Activated CD8-positive, alpha-beta memory T cell treated with anti-CD3 and anti-CD28 coated beads, Interleukin-2, amount 50 U/mL, for 1 hour (primary cell): ENCODE results near the gene GGT5.
"Not testable (repeated sequence)": the region's sequence is repeated elsewhere in the genome, so short reads cannot be mapped to it uniquely, and the experiment has no call there.

Experiments
- DNase-seq: peaks from one replicate; pipeline ENCODE4 v3.0.0-alpha.2; 2020; ENCODE audit errors: extremely low read depth

The GGT5 gene

DNA sequence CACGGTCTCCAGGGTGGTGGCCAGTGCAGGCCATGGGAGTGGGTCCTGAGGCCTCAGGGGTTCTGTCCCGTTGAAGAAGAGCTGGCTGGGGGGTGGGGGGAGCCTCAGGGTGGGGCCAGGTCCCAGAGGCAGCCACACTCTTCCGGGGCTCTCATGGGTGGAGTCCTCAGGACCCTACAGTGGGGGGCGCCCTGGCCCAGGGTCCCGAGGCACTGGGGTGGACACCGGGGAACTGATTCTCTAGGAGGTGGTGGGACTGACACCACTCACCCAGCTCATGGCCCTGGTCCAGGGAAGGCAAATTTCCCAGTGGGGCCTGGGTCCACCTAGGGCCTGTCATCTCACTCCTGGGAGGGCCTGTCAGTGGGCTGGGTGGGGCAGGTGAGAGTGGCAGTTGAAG lies 12.8 kb downstream of the GGT5 start:
- no peak for DNase-seq

DNA sequence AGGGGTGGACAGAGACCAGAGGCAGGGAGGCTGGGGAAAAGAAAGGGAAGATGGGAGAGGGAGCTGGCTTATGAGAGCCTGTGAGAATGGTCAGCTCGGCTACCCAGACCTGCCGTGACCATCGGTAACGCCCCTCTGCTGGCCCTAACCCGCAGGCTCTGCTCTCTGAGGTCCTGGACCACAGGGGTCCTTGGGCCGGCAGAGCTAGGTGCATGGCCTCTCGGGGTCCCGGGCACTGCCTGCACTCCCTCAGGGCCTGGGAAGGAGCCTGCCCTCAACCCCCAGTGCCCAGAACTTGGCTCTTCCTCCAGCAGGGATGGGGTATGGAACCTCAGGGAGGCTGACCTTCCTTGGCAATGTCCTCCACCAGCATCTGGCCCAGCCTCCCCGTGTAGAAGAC lies 13.2 kb downstream of the GGT5 start:
- no peak for DNase-seq

GRCh38 chr22:24230911-24231656 lies 13.8 kb downstream of the GGT5 start:
- DNase-seq: no peak

GRCh38 chr22:24225951-24226350 lies 18.9 kb downstream of the GGT5 start:
- no peak for DNase-seq

DNA sequence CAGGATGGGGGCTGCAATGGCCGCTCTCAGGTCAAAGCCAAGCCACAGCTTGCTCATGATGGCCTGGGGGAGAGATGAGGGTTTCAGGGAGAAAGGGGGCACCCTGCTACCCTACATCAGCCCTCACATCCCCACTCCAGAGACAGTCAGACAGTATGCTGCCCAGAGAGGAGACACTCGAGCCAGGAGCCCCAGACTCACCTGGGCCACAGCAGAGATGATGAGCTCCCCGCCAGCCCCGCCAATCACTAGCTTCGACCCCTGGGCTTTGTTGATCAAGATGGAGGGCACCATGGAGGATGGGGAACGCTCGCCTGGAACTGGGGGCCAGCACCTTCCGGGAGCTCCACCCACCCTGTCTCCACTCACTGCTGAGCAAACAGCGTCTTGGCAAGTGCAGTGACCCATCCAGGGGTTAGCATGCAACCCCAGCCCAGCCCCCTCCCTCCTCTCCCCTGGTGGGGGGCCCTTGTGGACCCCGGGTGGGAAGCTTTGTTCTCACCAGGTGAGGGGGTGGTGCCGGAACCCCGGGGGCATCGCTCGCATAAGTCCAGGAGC lies 19.8 kb downstream of the GGT5 start:
- DNase-seq: no peak

- DNase-seq: no peak
These were observed 20.4 kb downstream of the GGT5 start for GRCh38 chr22:24224468-24224867.

- DNase-seq: no peak
These were observed 25.1 kb downstream of the GGT5 start for GRCh38 chr22:24219750-24220149.

DNA sequence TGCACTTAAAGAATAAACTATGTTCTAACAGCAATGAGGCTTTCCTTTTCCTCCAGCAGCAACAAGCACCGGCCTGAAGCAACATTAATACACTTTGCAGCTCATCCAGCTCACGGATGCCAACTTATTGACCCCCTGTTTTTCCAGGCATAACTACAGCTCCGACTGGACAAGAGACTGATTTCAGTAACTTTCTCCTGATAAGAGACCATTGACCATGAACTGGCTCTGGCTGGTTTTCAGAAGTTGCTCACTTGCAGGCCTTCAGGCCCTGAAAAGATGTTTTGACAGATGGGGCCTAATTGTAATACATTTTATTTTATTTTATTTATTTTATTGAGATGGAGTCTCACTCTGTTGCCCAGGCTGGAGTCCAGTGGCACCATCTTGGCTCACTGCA lies 27.5 kb downstream of the GGT5 start:
- no peak for DNase-seq

GRCh38 chr22:24216541-24217209 lies 28.2 kb downstream of the GGT5 start:
- DNase-seq: no peak

GRCh38 chr22:24214467-24215285 lies 30.2 kb downstream of the GGT5 start:
- DNase-seq: no peak

DNA sequence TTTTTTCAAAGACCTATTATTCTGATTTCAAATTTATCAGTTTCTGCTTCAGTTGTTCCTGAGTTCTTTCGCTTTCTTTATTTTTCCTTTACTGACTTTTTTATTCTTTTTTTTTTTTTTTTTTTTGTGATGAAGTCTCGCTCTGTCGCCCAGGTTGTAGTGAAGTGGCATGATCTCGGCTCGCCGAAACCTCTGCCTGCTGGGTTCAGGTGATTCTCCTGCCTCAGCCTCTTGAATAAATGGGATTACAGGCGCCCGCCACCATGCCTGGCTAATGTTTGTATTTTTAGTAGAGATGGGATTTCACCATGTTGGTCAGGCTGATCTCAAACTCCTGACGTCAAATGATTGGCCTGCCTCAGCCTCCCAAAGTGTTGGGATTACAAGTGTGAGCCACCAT lies 31.8 kb downstream of the GGT5 start:
- not testable (repeated sequence) for DNase-seq

DNA sequence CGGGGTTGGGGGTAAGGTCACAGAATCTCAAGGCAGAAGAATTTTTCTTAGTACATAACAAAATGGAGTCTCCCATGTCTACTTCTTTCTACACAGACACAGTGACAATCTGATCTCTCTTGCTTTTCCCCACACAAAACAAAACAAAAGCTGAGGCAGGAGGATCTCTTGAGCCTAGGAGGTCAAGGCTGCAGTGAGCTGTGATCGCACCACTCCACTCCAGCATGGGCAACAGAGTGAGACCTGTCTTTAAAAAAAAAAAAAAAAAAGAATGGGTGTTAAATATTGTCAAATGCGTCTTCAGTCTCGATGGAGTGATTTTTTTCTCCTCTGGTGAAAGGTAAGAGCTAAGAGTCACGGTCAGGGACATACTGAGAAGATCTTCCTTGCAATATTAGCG lies 33.2 kb downstream of the GGT5 start:
- not testable (repeated sequence) for DNase-seq

GRCh38 chr22:24210409-24210808 lies 34.5 kb downstream of the GGT5 start:
- not testable (repeated sequence) for DNase-seq

- no peak for DNase-seq
These were observed 35.2 kb downstream of the GGT5 start for GRCh38 chr22:24209687-24210086.

GRCh38 chr22:24209016-24209415 lies 35.9 kb downstream of the GGT5 start:
- DNase-seq: no peak

DNA sequence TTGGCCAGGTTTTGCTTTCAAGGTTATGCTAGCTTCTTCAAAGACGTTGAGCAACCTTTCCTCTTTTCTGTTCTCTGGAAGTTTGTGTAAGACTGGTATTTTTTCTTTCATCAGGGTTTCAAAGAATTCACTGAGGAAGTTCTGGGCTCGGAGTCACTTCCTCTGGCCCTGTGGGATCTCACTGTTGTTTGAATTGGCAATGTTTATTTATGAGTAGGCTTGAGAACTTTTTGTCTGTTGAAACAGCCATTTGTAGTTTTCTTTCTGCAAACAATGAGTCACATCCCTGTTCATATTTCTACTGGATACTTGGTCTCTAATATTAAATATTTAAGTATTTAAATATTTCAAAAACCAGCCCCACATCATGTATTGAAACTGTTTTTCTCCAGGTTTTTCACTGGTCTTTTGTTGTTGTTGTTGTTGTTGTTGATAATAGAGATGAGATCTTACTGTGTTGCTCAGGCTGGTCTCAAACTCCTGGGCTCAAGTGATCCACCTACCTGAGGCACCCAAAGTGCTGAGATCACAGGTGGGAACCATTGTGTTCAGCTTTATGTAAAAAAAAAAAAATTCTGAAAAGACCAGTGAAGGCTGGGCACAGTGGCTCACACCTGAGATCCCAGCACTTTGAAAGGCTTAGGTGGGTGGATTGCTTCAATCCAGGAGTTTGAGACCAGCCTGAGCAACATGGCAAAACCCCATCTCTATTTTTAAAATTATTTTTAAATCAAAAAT lies 36.7 kb downstream of the GGT5 start:
- DNase-seq: no peak

DNA sequence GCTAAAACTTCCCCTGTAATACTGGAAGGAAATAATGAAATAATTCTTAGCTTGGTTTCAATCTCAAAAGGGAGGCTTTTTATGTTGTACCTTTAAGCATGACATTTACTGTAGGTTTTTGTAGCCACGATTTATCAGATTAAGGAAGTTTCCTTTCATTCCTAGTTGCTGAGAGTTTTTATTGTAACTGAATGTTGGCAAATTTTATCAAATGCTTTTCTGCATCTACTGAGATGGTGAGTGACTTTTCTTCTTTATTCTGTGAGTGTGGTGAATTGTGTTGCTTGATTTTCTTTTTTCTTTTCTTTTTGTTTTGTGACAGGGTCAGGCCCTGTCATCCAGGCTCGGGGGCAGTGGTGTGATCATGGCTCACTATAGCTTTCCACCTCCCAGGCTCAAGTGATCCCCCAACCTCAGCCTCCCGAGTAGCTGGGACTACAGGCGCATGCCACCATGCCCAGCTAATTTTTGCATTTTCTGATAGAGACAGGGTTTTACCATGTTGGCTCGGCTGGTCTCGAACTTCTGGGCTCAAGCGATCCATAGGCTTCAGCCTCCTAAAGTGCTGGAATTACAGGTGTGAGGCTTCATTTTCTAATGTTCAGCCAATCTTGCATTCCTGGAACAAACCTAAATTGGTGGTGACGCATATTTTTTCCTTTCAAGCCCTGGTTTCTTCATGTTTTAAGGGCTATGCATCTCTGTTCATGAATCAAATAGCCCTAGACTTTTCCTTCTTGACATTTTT lies 37.4 kb downstream of the GGT5 start:
- no peak for DNase-seq

GRCh38 chr22:24206460-24207263 lies 38.2 kb downstream of the GGT5 start:
- DNase-seq: not testable (repeated sequence)

GRCh38 chr22:24205438-24206195 lies 39.3 kb downstream of the GGT5 start:
- no peak for DNase-seq
